HG03558 (cell line): ENCODE data around the gene FUS.

Experiments used
- ATAC-seq: cut with Tn5 transposase; IDR thresholded peaks from one replicate; pipeline ENCODE4 v1.9.1; 2021; ENCODE audit warnings: moderate number of reproducible peaks; ENCODE audit not compliant: unreplicated experiment; ENCODE audit errors: extremely low read depth

FUS gene

DNA sequence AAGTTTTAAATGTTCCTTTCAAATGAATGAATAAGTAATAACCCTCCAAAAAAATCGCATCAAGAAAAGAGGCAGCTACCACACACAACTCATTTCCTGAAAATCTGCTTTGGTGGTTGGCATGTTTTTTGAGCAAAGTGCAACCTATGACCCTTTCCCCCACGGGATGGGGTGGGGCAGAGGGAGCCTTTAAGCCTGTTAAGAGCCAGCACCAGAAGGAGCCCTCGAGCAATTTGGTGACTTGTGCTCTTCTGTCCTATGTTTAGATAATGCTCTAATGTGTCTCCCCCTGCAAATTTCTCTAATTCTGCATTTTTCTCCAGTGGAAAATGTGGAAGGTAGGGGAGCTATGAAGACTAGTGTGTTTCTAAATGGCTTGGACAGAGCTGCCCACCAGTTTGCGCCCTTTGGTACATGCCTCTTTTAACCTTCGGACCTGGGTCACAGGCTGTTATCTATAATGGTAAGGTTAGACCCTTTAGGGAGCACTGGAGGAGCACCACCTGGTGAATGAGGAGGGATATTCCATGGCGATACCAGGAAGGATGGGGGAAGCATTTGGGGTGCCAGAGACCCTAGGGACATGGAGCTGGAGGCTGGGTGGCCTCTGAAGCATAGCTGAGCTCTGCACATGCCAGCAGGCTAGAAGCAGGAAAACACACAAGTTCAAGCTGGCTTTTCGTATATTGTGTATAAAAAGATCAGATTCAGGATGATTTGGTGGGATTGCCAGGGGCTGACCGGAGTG lies 21.1 kb downstream of the FUS start:
- no peak for ATAC-seq

DNA sequence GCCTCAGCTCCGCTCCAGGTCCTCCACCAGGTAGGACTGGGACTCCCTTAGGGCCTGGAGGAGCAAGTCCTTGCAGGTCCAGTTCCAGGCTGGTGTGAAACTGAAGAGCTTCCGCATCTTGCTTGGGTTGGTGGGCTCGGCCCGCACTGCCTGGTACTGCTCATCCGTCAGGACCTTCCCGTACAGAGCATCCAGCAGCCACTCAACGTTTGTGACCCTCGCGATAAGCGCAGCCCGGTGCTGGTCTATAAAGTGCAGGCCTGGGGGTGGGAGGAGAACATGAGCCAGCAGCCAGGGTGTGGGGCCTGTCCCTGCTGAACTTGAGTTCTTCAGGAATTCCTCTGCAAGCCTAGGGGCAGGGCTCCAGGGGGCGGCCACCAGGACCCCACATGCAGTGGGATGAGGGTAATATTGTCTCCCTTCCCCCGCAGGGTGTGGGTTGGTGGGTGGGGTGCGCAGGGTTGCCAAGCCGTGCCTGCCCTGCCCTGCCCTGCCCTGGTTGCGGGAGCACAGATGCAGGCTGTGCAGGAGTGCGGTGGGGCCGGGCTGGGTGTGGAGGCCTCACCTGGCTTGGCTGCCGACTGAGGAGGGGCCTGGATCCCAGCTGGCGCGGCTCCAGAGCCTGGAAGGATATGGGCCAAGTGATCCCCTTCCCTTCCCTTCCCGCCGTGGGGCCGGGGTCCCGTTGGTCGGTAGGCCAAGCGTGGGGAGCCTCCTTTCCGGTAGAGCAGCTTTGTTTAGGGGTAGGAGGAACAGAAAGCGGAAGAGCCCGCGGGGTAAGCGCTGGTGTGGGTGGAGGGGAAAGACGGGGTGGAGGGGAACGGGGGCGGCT lies 21.9 kb downstream of the FUS start:
- ATAC-seq: no peak

- ATAC-seq: no peak
Observed at GRCh38 chr16:31202414-31203375, 22.8 kb downstream of the FUS start, which contains the start of gene PYCARD. Gene PYCARD, minus strand, starts transcription at chr16:31202760. Its CDS starts 70 bp downstream, at chr16:31202690.

DNA sequence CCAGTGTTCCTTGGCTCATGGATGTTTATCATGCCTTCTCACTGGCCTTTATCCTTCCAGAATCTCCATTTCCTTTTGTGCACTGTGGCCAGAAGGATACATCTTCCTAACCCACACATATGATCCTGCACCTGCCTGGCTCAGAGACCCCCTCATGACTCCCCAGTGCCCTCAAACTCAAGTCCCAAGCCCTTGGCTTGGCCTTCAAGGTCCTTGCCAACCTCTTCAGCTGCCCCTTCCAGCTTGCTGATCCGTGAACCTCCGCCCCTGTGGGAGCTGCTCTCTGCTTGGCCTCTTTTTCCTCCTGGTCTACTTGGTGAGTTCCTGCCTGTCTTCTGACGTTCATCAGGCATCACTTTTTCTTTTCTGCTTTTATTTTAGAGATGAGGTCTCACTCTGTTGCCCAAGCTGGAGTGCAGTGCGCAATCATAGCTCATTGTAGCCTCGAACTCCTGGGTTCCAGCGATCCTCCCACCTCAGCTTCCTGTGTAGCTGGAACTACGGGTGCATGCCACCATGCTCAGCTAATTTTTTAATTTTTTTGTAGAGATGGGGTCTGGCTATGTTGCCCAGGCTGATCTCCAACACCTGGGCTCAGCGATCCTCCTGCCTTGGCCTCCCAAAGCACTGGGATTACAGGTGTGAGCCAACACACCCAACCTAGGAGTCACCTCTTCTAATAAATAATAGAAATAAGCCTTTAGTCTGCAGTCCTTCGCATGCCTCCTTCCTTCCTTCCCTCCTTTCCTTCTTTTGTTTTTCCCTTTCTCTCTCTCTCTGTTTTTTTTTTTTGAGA lies 25.1 kb downstream of the FUS start:
- ATAC-seq: no peak

- no peak for ATAC-seq
Observed at GRCh38 chr16:31206776-31207175, 26.8 kb downstream of the FUS start.

- no peak for ATAC-seq
Observed at GRCh38 chr16:31213342-31213741, 33.4 kb downstream of the FUS start.

DNA sequence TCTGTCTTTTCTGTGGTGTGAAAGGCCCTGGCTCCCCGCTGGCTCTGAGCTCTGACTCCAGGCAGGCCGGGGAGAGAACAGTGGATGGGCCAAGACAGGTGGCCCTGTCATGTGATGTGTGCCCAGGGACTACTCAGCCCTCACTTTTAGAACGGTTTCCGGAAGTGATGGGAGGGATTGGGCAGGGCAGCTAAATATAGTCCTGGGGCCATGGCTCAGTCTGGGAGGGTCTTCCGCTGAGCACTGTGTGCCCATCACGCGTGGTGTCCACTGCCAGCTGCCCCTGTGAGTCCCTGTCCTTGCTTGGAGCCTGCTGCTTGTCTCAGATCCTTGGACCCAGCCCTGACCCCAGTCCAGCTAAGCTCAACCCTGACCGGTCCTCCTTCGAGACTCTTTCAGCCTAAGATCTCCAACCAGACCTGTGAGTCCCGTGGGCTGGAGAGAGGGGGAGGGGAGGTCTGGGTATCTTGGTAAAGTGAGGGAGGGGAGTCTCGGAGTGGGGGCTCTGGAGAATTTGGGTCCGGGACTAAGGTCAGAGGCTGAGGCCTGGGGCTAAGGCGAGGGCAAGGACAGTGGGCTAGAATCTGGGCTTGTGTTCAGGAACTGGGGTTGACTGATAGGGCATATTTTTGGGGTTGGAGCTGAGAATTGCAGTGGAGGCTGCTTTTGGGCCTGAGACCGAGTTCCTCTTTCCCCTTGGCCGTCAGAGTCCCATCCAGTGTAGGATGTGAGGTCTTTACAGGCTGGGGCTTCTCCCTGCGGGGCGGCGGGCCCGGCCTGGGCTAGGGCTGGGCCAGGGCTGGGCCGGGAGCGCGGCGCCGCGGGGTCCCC lies 34.2 kb downstream of the FUS start, which contains the start of gene TRIM72:
TRIM72 (plus strand) TSS at position 243 of the 831 bp plus-strand sequence. CDS start 620 bp downstream, outside the sequence.
- ATAC-seq: no peak

- ATAC-seq: no peak
Observed at GRCh38 chr16:31214708-31215286, 34.9 kb downstream of the FUS start.

- no peak for ATAC-seq
Observed at GRCh38 chr16:31215287-31216162, 35.6 kb downstream of the FUS start.

- no peak for ATAC-seq
Observed at GRCh38 chr16:31216422-31217135, 36.6 kb downstream of the FUS start, which contains the start of gene PYDC1. Gene PYDC1, minus strand, starts transcription at chr16:31217135. Its CDS starts 107 bp downstream, at chr16:31217028.

DNA sequence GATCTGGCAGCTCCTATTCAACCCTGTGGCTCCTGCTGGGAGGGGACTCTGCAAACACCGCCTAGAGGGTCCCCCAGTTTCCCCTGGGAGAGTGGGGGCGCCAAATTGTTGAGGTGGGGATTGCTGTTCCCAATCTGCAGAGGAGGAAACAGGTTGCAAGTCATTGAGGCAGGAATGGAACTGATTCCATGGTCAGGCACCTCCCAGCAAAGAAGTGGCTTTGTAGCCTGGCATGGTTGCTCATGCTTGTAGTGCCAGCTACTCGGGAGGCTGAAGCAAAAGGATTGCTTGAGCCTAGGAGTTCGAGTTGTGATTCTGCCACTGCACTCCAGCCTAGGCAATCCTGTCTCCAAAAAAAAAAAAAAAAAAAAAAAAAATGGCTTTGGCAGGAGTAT lies 37.2 kb downstream of the FUS start:
- no peak for ATAC-seq

DNA sequence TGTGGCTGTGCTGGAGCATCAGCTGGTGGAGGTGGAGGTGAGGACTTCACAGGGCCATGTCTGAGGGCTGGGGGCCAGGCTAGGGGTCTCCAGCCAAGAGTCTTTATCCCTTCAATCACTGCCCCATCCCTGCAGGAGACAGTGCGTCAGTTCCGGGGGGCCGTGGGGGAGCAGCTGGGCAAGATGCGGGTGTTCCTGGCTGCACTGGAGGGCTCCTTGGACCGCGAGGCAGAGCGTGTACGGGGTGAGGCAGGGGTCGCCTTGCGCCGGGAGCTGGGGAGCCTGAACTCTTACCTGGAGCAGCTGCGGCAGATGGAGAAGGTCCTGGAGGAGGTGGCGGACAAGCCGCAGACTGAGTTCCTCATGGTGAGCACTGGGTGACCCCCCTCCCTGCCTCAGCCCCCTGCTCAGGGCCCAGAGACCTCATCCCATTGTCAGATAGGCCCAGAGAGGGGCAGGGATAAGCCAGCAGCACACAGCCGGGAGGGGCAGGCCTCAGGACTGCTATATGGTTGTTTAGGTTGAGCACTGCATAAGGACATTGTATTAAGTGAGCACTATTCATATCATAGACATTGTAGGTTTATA lies 39.3 kb downstream of the FUS start:
- no peak for ATAC-seq

DNA sequence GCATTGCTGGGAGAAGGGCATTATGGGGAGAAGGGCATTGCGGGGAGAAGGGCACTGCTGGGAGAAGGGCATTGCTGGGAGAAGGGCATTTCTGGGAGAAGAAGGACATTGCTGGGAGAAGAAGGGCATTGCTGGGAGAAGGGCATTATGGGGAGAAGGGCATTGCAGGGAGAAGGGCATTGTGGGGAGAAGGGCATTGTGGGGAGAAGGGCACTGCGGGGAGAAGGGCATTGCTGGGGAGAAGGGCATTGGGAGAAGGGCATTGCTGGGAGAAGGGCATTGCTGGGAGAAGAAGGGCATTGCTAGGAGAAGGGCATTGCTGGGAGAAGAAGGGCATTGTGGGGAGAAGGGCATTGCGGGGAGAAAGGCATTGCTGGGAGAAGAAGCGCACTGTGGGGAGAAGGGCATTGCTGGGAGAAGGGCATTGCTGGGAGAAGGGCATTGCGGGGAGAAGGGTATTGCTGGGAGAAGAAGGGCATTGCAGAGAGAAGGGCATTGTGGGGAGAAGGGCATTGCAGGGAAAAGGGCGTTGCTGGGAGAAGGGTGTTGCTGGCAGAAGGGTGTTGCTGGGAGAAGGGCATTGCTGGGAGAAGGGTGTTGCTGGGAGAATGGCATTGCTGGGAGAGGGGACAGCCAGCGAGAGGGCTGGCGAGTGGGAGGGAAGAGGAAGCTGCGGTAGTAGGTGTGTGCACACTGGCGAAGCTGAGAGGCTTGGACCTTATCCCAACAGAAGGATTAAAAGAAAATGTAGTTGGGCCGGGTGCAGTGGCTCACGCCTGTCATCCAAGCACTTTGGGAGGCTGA lies 41.6 kb downstream of the FUS start:
- ATAC-seq: no peak

GRCh38 chr16:31223044-31223443 lies 43.1 kb downstream of the FUS start:
- ATAC-seq: no peak
